Measurements from ENCODE around the gene OR52N5.

- TF ChIP-seq CTCF (IDR thresholded peaks at IDR 0.05; ENCODE audit: insufficient read depth, low read depth, low read length) (no peak), EZH2 (IDR thresholded peaks at IDR 0.05; ENCODE audit: insufficient read depth, low read length) (no peak)
Measured at GRCh38 chr11:5749836-5750235, 33.3 kb downstream of the OR52N5 start.
